ENCODE data around the gene DDX5. TPM values are rescaled to one million over a fixed set of nuclear protein-coding genes. Genes with fewer than 3 reads are reported as not detected.

Gene DDX5
- total and polyA plus RNA-seq, 2 of the 13 experiments (the other 11 are each of a cell fraction or from before 2014, with no cell fraction given), result 503 to 684 TPM

DNA sequence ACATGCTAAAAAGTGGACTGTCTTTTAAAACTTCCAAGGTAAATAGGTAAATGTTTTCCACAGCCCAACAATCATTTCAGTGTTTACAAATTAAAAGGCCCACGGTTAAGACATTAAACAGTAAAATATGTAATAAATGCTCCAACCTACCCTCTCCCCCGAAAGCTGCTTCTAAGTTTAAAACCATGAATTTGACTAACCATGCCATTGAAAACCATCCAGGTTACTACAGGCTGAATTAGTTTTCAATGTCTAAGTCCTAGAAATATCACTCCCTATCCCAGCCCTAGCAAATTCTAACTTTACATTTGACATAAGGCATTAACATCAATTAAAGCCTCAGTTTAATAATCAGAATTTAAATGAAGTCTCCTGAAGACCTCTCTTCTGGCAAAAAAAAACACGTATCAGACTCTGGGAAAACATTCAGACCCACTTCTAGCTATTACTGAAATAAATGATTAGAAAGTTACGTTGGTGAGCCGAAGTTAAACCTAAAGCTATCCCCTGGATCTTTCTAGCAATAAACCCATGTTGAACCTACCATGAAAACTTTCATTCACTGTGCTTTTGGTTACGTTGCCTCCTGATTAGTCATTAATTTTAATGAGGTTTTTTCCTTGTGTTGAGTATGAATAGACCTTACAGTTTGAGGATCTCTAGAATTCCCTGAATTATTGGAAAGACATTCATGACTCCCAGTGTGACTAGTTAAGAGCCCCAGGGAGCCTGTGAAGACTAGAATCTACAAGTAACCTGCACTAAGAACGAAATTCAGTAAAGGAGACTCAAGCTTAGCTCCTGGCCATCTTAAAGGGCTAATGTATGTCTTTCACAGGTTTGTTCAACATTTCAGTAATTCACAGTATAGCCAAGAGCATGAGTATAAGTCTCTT lies 7.5 kb downstream of the DDX5 start:
- Histone ChIP-seq H3K9me3 (ENCODE audit: low read length) (no peaks in the 10 kb centered on the region), H3K27me3 (ENCODE audit: control insufficient read depth in 1 of 2, insufficient read depth in 2 of 2, low read length in 2 of 2) (no peaks in the 10 kb centered on the region; a peak in 1 of 5 replicates), H2AFZ (ENCODE audit: low read length) (no peak overlapping the region), H3K9ac (ENCODE audit: insufficient read depth, low read depth, low read length) (no peak overlapping the region), H3K4me1 (ENCODE audit: insufficient read depth, low read length) (peaks cover 84% of the 10 kb centered on the region), H3K4me2 (ENCODE audit: low read depth, low read length) (peak overlapping the region; percentile 88), H3K4me3 (replicated peaks in 1 of 3; ENCODE audit: insufficient read depth in 1 of 3, low read depth in 2 of 3, low read length in 3 of 3) (no peak overlapping the region), H4K20me1 (ENCODE audit: insufficient read depth, low read length) (peaks cover 36% of the 10 kb centered on the region), H3K27ac (ENCODE audit: extremely low read length, insufficient read depth, low read length) (peak overlapping the region; percentile 74), H3K36me3 (replicated peaks in 1 of 2; ENCODE audit: control insufficient read depth in 1 of 2, insufficient read depth in 2 of 2, low read length in 2 of 2) (peaks cover 22 to 42% of the 10 kb centered on the region in 2 experiments), H3K79me2 (ENCODE audit: insufficient read depth, low read length) (peaks cover 36% of the 10 kb centered on the region)
- DNase-seq (ENCODE audit: low spot score) (no peak), FAIRE-seq (no peak), ATAC-seq (no peak)
- intact Hi-C loops (cut with micrococcal nuclease; ENCODE audit: unreplicated experiment), result loop anchor here (10.0 kb wide), 2 partner anchors 174 to 344 kb away; no protein-coding TSS in a partner anchor
- 91% methylated on average over 7 of the region's 7 CpGs for WGBS (ENCODE audit: low lambda C conversion rate)
- POLR2A ChIA-PET, result interaction anchor here (1.0 to 7.3 kb wide), 6 partner anchors 8 to 195 kb away, joined by 3 to 202 read pairs (median 4); partner anchors contain the start of genes CEP95 and DDX5
- CTCF ChIA-PET (ENCODE audit: low intra/inter-chr PET ratio, low total read pairs), result no interaction called here
- no TSS peak for BruUV-seq (replicated peaks)
- in situ Hi-C loops (cut with HindIII; ENCODE audit: extremely low pct_ligation_motif_present, low pct_unique_long_range_greater_than_20kb), result loop anchor here (10.0 kb wide), 1 partner anchor 194 kb away; no protein-coding TSS in a partner anchor
- TF ChIP-seq SIN3B (IDR thresholded peaks at IDR 0.05; ENCODE audit: low read length) (peak; percentile 17; the same call in 1 of the 2 replicates), NAIF1 (CRISPR knock-in tag; IDR thresholded peaks at IDR 0.05; ENCODE audit: borderline replicate concordance) (no peak), POLR2G (IDR thresholded peaks at IDR 0.05; ENCODE audit: low read depth, low read length) (peak; percentile 57), SP5 (CRISPR knock-in tag; IDR thresholded peaks at IDR 0.05; ENCODE audit: borderline replicate concordance, low read depth) (no peak), POLR2AphosphoS2 (IDR thresholded peaks at IDR 0.05; ENCODE audit: low read depth, low read length) (peak; percentile 94; the same call in 1 of the 2 replicates), RBM22 (optimal IDR thresholded peaks at IDR 0.05; ENCODE audit: low read length) (peak; percentile 98), ARID3A (IDR thresholded peaks at IDR 0.05; ENCODE audit: low read depth, low read length) (peak; percentile 62; the same call in 1 of the 2 replicates), ATF4 (CRISPR knock-in tag; IDR thresholded peaks at IDR 0.05) (0 out of 4 replicates have a peak, but pooled peaks of 1 of the 2 experiments have one; percentile 25), AGO2 (optimal IDR thresholded peaks at IDR 0.05; ENCODE audit: low read depth, low read length) (peak; percentile 56), ZBTB42 (CRISPR knock-in tag; IDR thresholded peaks at IDR 0.05) (no peak), AKNA (CRISPR knock-in tag; IDR thresholded peaks at IDR 0.05; ENCODE audit: borderline replicate concordance) (no peak), NR1H2 (CRISPR knock-in tag; IDR thresholded peaks at IDR 0.05; ENCODE audit: borderline replicate concordance, low read depth) (no peak)
- TF ChIP-seq, protein P1, sequence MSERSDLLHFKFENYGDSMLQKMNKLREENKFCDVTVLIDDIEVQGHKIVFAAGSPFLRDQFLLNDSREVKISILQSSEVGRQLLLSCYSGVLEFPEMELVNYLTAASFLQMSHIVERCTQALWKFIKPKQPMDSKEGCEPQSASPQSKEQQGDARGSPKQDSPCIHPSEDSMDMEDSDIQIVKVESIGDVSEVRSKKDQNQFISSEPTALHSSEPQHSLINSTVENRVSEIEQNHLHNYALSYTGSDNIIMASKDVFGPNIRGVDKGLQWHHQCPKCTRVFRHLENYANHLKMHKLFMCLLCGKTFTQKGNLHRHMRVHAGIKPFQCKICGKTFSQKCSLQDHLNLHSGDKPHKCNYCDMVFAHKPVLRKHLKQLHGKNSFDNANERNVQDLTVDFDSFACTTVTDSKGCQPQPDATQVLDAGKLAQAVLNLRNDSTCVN (CRISPR knock-in tag; IDR thresholded peaks at IDR 0.05; ENCODE audit: borderline replicate concordance), result no peak

Measured in HepG2 (cell line).